Uterus (tissue), 2 donors: ENCODE data around the gene EMP2.
"Not testable (repeated sequence)": the region's sequence is repeated elsewhere in the genome, so short reads cannot be mapped to it uniquely, and the experiment has no call there.

Experiments
- POLR2A ChIP-seq, 2 donors: fragments of 450-650 bp; IDR thresholded peaks; one replicate each; pipeline ENCODE4 v1.6.1; 2016; ENCODE audit warnings: antibody characterized with exemption in 2 of 2, mild to moderate bottlenecking in 1 of 2, moderate library complexity in 1 of 2
- TF ChIP-seq, protein P1 (sequence below), 4 experiments: fragments of 200-600 bp in 2 of 4; fragments of 450-650 bp in 2 of 4; sonication (generic) in 2 of 4; IDR thresholded peaks; one replicate each; pipeline ENCODE4 v1.5.1; 2016 to 2019; ENCODE audit warnings: antibody characterized with exemption in 4 of 4, mild to moderate bottlenecking in 2 of 4, moderate library complexity in 1 of 4

DNA sequence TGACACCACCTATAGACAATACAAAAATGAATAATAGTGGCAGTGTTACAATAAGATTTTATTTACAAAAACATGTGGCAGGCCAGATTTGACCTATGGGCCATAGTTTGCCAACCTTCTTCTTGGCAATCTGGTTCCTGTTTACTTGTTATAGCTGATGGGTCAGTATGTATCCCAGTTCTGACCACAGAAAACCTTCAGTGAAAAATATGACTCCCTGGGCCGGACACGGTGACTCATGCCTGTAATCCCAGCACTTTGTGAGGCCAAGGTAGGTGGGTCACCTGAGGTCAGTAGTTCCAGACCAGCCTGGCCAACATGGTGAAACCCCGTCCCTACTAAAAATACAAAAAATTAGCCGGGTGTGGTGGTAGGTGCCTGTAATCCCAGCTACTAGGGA is 46.8 kb downstream of the EMP2 start:
- TF ChIP-seq, protein P1, sequence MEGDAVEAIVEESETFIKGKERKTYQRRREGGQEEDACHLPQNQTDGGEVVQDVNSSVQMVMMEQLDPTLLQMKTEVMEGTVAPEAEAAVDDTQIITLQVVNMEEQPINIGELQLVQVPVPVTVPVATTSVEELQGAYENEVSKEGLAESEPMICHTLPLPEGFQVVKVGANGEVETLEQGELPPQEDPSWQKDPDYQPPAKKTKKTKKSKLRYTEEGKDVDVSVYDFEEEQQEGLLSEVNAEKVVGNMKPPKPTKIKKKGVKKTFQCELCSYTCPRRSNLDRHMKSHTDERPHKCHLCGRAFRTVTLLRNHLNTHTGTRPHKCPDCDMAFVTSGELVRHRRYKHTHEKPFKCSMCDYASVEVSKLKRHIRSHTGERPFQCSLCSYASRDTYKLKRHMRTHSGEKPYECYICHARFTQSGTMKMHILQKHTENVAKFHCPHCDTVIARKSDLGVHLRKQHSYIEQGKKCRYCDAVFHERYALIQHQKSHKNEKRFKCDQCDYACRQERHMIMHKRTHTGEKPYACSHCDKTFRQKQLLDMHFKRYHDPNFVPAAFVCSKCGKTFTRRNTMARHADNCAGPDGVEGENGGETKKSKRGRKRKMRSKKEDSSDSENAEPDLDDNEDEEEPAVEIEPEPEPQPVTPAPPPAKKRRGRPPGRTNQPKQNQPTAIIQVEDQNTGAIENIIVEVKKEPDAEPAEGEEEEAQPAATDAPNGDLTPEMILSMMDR (IDR thresholded peaks at IDR 0.05): not testable (repeated sequence)
- TF ChIP-seq POLR2A (IDR thresholded peaks at IDR 0.05): not testable (repeated sequence)
